GM23248 (cell line): ENCODE measurements around the gene KRTAP9-6. TPM values are rescaled to one million over a fixed set of nuclear protein-coding genes. Genes with fewer than 3 reads are reported as not detected.

Experiments
- DNase-seq: peaks from one replicate; pipeline ENCODE4 v3.0.0-alpha.2; 2015
- H2AFZ ChIP-seq: fragments of 200-600 bp; sonication (generic); 2 replicates; pipeline ENCODE4 v1.6.1; 2016; ENCODE audit warnings: antibody characterized with exemption
- H3F3A ChIP-seq: fragments of 200-600 bp; sonication (generic); 2 replicates; pipeline ENCODE4 v1.6.1; 2016; ENCODE audit warnings: mild to moderate bottlenecking, antibody characterized with exemption, mixed run types; ENCODE audit not compliant: insufficient read depth
- H3K27ac ChIP-seq: fragments of 200-600 bp; sonication (generic); 2 replicates; pipeline ENCODE4 v1.5.1; 2016; ENCODE audit warnings: mild to moderate bottlenecking
- H3K27me3 ChIP-seq: fragments of 200-600 bp; sonication (generic); replicated peaks from 2 replicates; pipeline ENCODE4 v1.6.1; 2016; ENCODE audit warnings: mild to moderate bottlenecking; ENCODE audit not compliant: insufficient read depth
- H3K36me3 ChIP-seq: fragments of 200-600 bp; sonication (generic); 2 replicates; pipeline ENCODE4 v1.6.1; 2016; ENCODE audit warnings: low read depth, mild to moderate bottlenecking
- H3K4me1 ChIP-seq: fragments of 200-600 bp; sonication (generic); 2 replicates; pipeline ENCODE4 v1.6.1; 2016; ENCODE audit warnings: mild to moderate bottlenecking; ENCODE audit not compliant: insufficient read depth
- H3K4me2 ChIP-seq: fragments of 200-600 bp; sonication (generic); one replicate; pipeline ENCODE4 v1.6.1; 2016; ENCODE audit warnings: mild to moderate bottlenecking; ENCODE audit not compliant: unreplicated experiment
- H3K4me3 ChIP-seq: fragments of 200-600 bp; sonication (generic); 2 replicates; pipeline ENCODE4 v1.5.1; 2016; ENCODE audit warnings: mild to moderate bottlenecking
- H3K79me2 ChIP-seq: fragments of 200-600 bp; sonication (generic); 2 replicates; pipeline ENCODE4 v1.6.1; 2016; ENCODE audit warnings: mild to moderate bottlenecking; ENCODE audit not compliant: insufficient read depth
- H3K9ac ChIP-seq: fragments of 200-600 bp; sonication (generic); 2 replicates; pipeline ENCODE4 v1.6.1; 2016; ENCODE audit warnings: mild to moderate bottlenecking
- H3K9me2 ChIP-seq: fragments of 200-600 bp; sonication (generic); 2 replicates; pipeline ENCODE4 v1.6.1; 2016; ENCODE audit warnings: mixed run types, mild to moderate bottlenecking, moderate library complexity; ENCODE audit not compliant: insufficient read depth
- H3K9me3 ChIP-seq: fragments of 200-600 bp; sonication (generic); one replicate; pipeline ENCODE4 v1.6.1; 2017; ENCODE audit warnings: low read depth
- H4K20me1 ChIP-seq: fragments of 200-600 bp; sonication (generic); 2 replicates; pipeline ENCODE4 v1.6.0; 2016; ENCODE audit not compliant: insufficient read depth
- EZH2 ChIP-seq: fragments of 200-600 bp; sonication (generic); IDR thresholded peaks from 2 replicates; pipeline ENCODE4 v1.6.1; 2018; ENCODE audit warnings: antibody characterized with exemption, mild to moderate bottlenecking; ENCODE audit not compliant: insufficient read depth, poor library complexity, severe bottlenecking
- EZH2phosphoT487 ChIP-seq: fragments of 200-600 bp; sonication (generic); IDR thresholded peaks from 2 replicates; pipeline ENCODE4 v1.6.1; 2018; ENCODE audit warnings: antibody characterized with exemption, moderate library complexity, mild to moderate bottlenecking, low read depth; ENCODE audit not compliant: insufficient read depth
- WGBS, 2 experiments: methylation state at CpG; one replicate each; pipeline ENCODE4 v1.1.6; 2015 to 2017; ENCODE audit warnings: low lambda C conversion rate in 2 of 2, low coverage in 1 of 2; ENCODE audit errors: missing lambda C conversion rate in 2 of 2; 5-methylcytosine and 5-hydroxymethylcytosine counted together
- in situ Hi-C: fragments of 300-500 bp; cut with MboI; formaldehyde crosslinking; loops from 2 replicates; pipeline ENCODE4 v1.15.0; 2020
- polyA plus RNA-seq: library from polyadenylated mRNA; unstranded; fragments of >200 nt; fragmentation: Nextera tagmentation; extraction: Ambion mirVana; gene quantifications from 2 replicates; pipeline ENCODE4 v1.2.1, GENCODE V29; 2016
- total RNA-seq: library from RNA; depleted of rRNA; stranded (reverse); fragments of >200 nt; shearing (Covaris generic); gene quantifications from 2 replicates; pipeline ENCODE4 v1.2.3, GENCODE V29; 2014

Gene KRTAP9-6
- total and polyA plus RNA-seq, 2 experiments from 2014 or later, result not detected

GRCh38 chr17:41284546-41284945 is 19.4 kb downstream of the KRTAP9-6 start:
- Histone ChIP-seq H3K4me3 (no peak overlapping the region), H2AFZ (no peak overlapping the region), H3K4me1 (peaks cover 18% of the 10 kb centered on the region), H3F3A (peaks cover 9% of the 10 kb centered on the region; the same call in 1 of the 2 replicates), H3K36me3 (no peaks in the 10 kb centered on the region), H3K9me2 (no peaks in the 10 kb centered on the region), H3K79me2 (no peaks in the 10 kb centered on the region), H3K9ac (no peak overlapping the region), H3K27me3 (no peaks in the 10 kb centered on the region), H3K27ac (no peak overlapping the region), H3K4me2 (no peak overlapping the region), H3K9me3 (no peaks in the 10 kb centered on the region), H4K20me1 (no peaks in the 10 kb centered on the region)
- DNase-seq, result no peak
- in situ Hi-C loops, result no loop called here
- TF ChIP-seq EZH2phosphoT487, result no peak
- no peak for TF ChIP-seq EZH2
- WGBS, 2 experiments, result 54 to 58% methylated on average over 2 of the region's 2 CpGs

DNA sequence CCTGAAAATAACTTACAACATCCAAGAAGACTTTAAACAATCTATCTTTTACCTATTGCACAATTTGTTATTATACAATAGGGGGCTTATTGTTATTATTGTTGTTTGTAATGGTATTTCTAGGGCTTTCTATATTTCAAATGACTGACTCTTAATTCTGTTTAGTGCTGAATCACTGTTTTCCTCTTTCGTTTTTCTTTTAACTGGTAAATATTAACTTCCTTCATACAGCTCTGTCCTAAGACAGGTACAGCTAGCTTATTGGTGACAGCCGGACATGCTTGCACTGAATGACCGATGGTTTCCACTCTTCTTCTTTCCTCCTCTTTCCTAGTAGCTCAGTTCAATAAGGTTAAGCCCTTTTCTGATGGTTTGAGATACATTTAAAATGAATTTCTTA is 21.9 kb downstream of the KRTAP9-6 start:
- no peak for TF ChIP-seq EZH2phosphoT487
- TF ChIP-seq EZH2, result no peak
- Histone ChIP-seq H3F3A (peaks cover 9% of the 10 kb centered on the region; the same call in 1 of the 2 replicates), H3K9ac (no peak overlapping the region), H2AFZ (no peak overlapping the region), H3K4me3 (no peak overlapping the region), H3K27ac (no peak overlapping the region), H3K9me3 (no peaks in the 10 kb centered on the region), H3K4me1 (peaks cover 18% of the 10 kb centered on the region), H3K4me2 (no peak overlapping the region), H4K20me1 (no peaks in the 10 kb centered on the region), H3K79me2 (no peaks in the 10 kb centered on the region), H3K36me3 (no peaks in the 10 kb centered on the region), H3K27me3 (no peaks in the 10 kb centered on the region), H3K9me2 (no peaks in the 10 kb centered on the region)
- 83 to 91% methylated on average over 3 of the region's 3 CpGs for WGBS, 2 experiments
- in situ Hi-C loops, result no loop called here
- no peak for DNase-seq

DNA sequence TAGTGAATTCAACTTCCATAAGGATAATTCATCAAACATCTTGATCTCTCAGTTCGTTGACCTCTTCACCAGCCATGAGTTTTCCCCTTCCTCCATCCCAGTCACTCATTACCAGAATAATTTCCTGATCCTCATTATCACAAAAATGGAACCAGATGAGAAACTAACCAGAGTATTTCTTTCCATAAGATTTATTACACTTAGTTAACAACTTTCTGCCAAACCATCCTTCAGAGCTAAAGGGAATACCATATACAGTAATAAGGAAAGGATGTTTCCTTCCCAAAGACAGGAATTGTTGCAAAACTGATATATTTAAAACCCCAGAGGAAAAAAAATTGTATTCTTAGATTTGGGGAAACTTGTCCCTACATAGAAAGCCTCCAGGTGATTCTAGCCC is 28.8 kb downstream of the KRTAP9-6 start:
- in situ Hi-C loops, result no loop called here
- no peaks in the 10 kb centered on the region for H3K9me2 ChIP-seq
- no peaks in the 10 kb centered on the region for H4K20me1 ChIP-seq
- no peak for DNase-seq
- H3K4me3 ChIP-seq, result no peak overlapping the region
- H3K79me2 ChIP-seq, result no peaks in the 10 kb centered on the region
- no peak overlapping the region for H3K4me2 ChIP-seq
- TF ChIP-seq EZH2phosphoT487 (no peak), EZH2 (no peak)
- H3K9me3 ChIP-seq, result no peaks in the 10 kb centered on the region
- no peak overlapping the region for H2AFZ ChIP-seq
- no peaks in the 10 kb centered on the region for H3K36me3 ChIP-seq
- H3K9ac ChIP-seq, result no peak overlapping the region
- 18 to 19% methylated on average over 1 of the region's 1 CpG for whole genome bisulfite sequencing, 2 experiments
- H3K27me3 ChIP-seq, result no peaks in the 10 kb centered on the region
- H3K27ac ChIP-seq, result no peak overlapping the region
- no peaks in the 10 kb centered on the region for H3K4me1 ChIP-seq
- H3F3A ChIP-seq, result no peaks in the 10 kb centered on the region

GRCh38 chr17:41296846-41297245 is 31.7 kb downstream of the KRTAP9-6 start:
- Histone ChIP-seq H2AFZ (no peak overlapping the region), H3K4me3 (no peak overlapping the region), H3K9me3 (no peaks in the 10 kb centered on the region), H3F3A (no peaks in the 10 kb centered on the region), H3K4me1 (no peaks in the 10 kb centered on the region), H4K20me1 (no peaks in the 10 kb centered on the region), H3K79me2 (no peaks in the 10 kb centered on the region), H3K9me2 (no peaks in the 10 kb centered on the region), H3K27me3 (no peaks in the 10 kb centered on the region), H3K9ac (no peak overlapping the region), H3K27ac (no peak overlapping the region), H3K36me3 (no peaks in the 10 kb centered on the region), H3K4me2 (no peak overlapping the region)
- WGBS, 2 experiments, result 50 to 52% methylated on average over 1 of the region's 1 CpG
- in situ Hi-C loops, result no loop called here
- no peak for TF ChIP-seq EZH2
- no peak for TF ChIP-seq EZH2phosphoT487
- no peak for DNase-seq
